Placental epithelial cell (primary cell): ENCODE measurements around the gene FOXB2. TPM values are rescaled to one million over a fixed set of nuclear protein-coding genes. Genes with fewer than 3 reads are reported as not detected.

Experiments used
- small RNA-seq: library from RNA; depleted of rRNA; stranded (forward); fragments of <200 nt; gene quantifications from one replicate; pipeline ENCODE3, GENCODE V24; 2012
- total RNA-seq: library from RNA; depleted of rRNA; stranded (reverse); fragments of >200 nt; gene quantifications from 2 replicates; pipeline ENCODE4 v1.2.3, GENCODE V29; 2012

Gene FOXB2
- not detected in 2 replicates for total RNA-seq

DNA sequence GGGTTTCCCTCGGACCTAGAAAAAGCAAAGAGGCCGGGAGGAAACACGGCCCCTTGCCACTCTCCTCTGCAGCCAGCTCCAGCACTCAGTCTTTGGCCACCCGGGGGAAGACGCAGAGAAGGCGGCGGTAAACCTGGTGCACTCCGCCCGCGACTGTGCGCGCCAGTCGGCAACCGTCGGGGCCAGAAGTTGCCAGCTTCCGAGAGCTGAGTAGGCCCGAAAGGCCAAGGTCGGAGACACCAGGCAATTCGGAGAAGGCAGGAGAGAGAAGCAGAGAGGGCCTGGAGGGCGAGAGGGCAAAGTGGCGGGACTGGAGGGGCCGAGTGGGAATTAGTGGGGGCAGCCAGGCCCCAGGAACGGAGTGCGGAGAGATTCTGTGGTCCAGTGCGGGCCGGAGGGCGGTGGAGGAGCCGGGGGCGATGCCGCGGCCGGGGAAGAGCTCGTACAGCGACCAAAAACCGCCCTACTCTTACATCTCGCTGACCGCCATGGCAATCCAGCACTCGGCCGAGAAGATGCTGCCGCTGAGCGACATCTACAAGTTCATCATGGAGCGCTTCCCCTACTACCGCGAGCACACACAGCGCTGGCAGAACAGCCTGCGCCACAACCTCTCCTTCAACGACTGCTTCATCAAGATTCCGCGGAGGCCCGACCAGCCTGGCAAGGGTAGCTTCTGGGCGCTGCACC, at the start of gene FOXB2:
Gene FOXB2 (plus strand): TSS at position 420 of the 690 bp plus-strand sequence. CDS start 0 bp downstream, at position 420.

Small RNAs within 50 kb of the gene (small RNA-seq; reads per million reads assigned to genes)
- not detected for gene ATP5MFP3

Other genes with a start within 250 kb of the FOXB2 start
- 4.7 and 12.6 TPM in 2 replicates for gene PRUNE2, start 113.5 kb upstream of the FOXB2 start, total RNA-seq
- gene VPS13A, start 157.9 kb downstream of the FOXB2 start, total RNA-seq: 17.5 and 18.5 TPM in 2 replicates